ENCODE measurements around the gene RNF148. TPM values are rescaled to one million over a fixed set of nuclear protein-coding genes. Genes with fewer than 3 reads are reported as not detected.
"Not testable (repeated sequence)": the region's sequence is repeated elsewhere in the genome, so short reads cannot be mapped to it uniquely, and the experiment has no call there.

The RNF148 gene
- total RNA-seq, 1 donor = not detected

DNA sequence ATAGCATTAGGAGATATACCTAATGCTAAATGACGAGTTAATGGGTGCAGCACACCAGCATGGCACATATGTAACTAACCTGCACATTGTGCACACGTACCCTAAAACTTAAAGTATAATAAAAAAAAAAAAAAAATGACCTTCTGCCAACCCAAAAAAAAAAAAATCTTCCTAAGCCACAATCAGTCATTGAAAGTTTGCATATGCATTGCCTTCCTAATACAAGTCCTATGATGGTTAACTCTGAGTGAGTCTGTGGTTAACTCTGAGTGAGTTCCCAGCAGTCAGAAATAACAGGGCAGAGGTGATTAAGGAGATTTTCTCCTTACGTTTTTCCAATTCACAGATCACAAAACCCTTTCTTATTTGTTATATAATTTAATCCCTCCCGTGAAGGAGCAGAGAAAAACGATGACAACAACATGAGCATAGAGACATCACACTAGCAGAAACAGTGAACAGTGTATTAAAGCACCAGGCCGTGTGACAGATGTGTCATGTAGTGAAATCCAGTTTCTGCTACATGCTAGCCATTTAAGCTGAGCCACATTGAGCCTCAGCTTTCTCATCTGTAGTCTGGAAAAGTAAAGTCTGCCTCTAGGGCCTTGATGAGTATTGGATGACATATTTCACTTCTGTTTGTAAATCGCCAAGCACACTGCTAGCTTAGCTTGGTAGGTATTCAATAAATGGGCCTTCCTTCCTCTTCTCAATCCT, 7.4 kb upstream of the RNF148 start:
- Histone ChIP-seq H3K4me3 (ENCODE audit: low read length) (no peak overlapping the region), H3K9me3 (ENCODE audit: low read depth, low read length) (no peaks in the 10 kb centered on the region), H3K27me3 (ENCODE audit: insufficient read depth, low read length) (no peaks in the 10 kb centered on the region), H3K4me1 (ENCODE audit: insufficient read depth, low read length) (no peaks in the 10 kb centered on the region)

DNA sequence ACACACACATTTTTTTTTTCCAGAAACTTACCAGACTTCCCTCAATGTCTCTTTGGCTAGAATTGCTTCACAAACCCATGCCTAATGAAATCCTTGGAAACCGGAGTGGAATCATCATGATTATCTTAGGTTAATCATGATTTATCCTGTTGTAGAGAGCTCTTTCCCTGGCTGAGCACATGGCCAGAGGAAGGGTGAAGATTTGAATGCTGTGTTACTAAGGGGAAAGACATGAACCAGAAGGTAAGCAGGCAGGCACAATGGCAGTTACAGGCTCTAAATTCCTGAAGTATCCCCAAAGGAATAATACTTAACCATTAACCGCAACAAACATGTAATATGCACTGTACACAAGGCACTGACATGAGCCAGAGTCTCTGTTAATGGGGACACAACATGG, 4.1 kb upstream of the RNF148 start:
- no peaks in the 10 kb centered on the region for H3K9me3 ChIP-seq (ENCODE audit: low read depth, low read length)
- H3K4me1 ChIP-seq (ENCODE audit: insufficient read depth, low read length) = no peaks in the 10 kb centered on the region
- no peaks in the 10 kb centered on the region for H3K27me3 ChIP-seq (ENCODE audit: insufficient read depth, low read length)
- no peak overlapping the region for H3K4me3 ChIP-seq (ENCODE audit: low read length)

DNA sequence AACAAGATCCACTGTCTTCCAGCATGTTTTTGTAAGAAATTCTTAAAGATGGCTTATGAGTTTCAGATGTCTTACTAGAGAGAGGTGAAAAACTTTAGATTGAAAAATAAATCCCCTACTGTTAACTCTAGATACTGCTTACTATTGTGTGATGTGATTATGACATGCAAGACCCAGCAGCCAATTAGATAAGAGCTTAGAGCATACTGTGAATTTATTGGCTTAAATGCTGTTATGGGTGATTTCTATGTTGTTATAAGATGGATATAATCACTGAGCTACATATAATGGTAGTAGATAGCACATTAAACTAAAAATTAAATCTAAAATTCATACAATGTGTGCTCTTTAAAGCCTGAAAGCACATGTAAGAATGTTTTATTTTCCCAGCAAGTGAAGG, 3.7 kb downstream of the RNF148 start, which contains the start of gene RNF133:
Gene RNF133 (minus strand): TSS at position 101 of the 400 bp plus-strand sequence. CDS start 199 bp downstream, outside the sequence.
- Histone ChIP-seq H3K27me3 (ENCODE audit: insufficient read depth, low read length) (no peaks in the 10 kb centered on the region), H3K4me1 (ENCODE audit: insufficient read depth, low read length) (no peaks in the 10 kb centered on the region), H3K9me3 (ENCODE audit: low read depth, low read length) (no peaks in the 10 kb centered on the region), H3K4me3 (ENCODE audit: low read length) (no peak within 1 kb of the TSS)

DNA sequence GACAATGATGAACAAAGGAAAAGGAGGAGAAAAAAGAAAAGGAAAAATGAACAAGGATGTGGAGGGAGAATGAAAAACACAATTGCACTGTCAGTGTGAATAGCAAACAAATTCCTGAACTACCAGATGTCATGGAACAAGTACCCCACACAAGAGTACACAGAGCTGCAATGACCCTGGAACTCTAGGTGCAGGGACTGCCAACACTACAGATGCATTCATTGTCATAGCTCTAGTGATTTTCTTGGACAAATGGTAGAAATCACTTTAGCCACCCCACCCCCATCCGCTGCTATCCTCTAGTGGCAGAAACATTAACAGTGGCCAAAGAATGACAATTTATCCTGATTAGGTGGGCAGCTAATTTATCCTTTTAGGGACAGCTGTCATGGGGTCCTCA, 6.9 kb downstream of the RNF148 start:
- Histone ChIP-seq H3K4me3 (ENCODE audit: low read length) (no peak overlapping the region), H3K4me1 (ENCODE audit: insufficient read depth, low read length) (no peaks in the 10 kb centered on the region), H3K27me3 (ENCODE audit: insufficient read depth, low read length) (no peaks in the 10 kb centered on the region), H3K9me3 (ENCODE audit: low read depth, low read length) (no peaks in the 10 kb centered on the region)

DNA sequence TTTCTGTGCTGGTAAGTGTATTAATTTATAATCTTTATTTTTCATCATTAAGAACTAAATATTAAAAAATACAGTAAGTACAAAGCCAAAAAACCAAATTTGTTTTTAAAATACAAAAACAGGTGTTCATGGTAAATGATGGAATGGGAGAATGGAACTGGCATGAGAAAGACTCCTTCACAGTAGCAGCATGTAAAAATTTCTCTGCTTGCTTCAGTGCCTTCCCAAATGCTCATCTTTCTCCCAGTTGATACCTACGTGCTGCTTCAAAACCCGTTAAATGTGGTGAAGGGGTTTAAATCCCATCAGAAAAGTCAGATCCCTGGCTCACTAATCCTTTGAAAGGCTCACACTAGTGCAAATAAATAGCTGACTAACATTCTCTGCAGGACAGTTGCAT, 8.0 kb downstream of the RNF148 start:
- H3K9me3 ChIP-seq (ENCODE audit: low read depth, low read length) = no peaks in the 10 kb centered on the region

DNA sequence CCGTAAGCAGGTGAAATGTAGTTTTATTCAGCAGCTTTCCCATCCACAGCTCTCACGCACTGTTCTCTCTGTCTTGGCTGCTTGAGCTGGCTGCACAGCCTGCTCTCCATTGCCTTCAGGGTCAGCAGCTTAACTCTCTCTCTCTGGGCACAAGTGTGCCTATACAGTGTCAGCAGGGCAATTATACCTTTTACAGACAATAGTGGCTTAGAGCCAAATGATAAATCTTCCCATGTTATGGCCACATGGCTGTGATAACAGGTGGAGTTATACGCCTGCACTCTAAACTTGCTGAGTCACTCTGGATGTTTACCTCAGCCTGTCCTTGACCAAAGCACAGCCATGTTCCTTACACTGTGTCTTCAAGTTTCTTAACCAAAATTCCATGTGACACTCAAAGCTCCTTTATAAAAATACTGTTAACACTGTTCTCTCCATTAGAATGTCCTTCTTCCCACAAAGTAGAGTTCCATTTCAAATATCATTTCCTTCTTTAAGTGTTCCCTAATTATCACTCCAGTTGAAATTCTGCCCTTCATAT, 9.9 kb downstream of the RNF148 start:
- H3K4me3 ChIP-seq (ENCODE audit: low read length) = no peak overlapping the region
- H3K9me3 ChIP-seq (ENCODE audit: low read depth, low read length) = no peaks in the 10 kb centered on the region
- no peaks in the 10 kb centered on the region for H3K4me1 ChIP-seq (ENCODE audit: insufficient read depth, low read length)
- no peaks in the 10 kb centered on the region for H3K27me3 ChIP-seq (ENCODE audit: insufficient read depth, low read length)

More for the DNA sequence above, 8.0 kb downstream of the RNF148 start:
- Histone ChIP-seq H3K4me1 (ENCODE audit: insufficient read depth, low read length) (no peaks in the 10 kb centered on the region), H3K4me3 (ENCODE audit: low read length) (no peak overlapping the region), H3K27me3 (ENCODE audit: insufficient read depth, low read length) (no peaks in the 10 kb centered on the region)

DNA sequence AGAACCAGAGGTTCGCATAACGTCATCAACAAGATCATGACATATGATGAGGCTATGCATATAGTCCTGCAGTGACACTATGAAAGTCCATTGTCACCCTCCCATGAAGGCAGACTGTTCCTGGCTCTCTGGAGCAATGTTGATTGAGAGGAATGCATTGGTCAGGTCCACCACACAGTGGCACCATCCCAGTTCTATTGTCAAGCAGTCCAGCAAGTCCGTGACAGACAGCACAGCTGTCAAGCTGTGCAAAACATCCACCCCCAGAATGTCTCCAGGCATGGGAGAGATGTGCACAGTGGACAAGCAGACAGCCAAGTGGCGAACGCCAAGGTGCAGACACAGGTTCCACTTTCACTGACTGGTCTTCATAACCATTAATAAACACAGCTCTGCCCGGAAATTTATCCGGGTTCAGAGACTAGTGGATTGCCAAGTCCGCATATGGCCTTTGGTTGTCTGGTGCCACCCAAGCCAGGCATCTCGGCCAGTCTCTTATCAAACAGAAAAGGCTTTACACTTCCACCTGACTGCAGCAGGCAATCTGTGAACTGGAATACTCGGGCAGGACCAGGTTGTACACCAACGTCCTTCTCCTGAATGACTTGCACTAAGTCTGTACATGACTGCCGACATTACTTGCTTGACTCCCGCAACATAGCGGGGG, 11.0 kb downstream of the RNF148 start:
- Histone ChIP-seq H3K27me3 (ENCODE audit: insufficient read depth, low read length) (no peaks in the 10 kb centered on the region), H3K9me3 (ENCODE audit: low read depth, low read length) (no peaks in the 10 kb centered on the region), H3K4me3 (ENCODE audit: low read length) (no peak overlapping the region), H3K4me1 (ENCODE audit: insufficient read depth, low read length) (no peaks in the 10 kb centered on the region)

DNA sequence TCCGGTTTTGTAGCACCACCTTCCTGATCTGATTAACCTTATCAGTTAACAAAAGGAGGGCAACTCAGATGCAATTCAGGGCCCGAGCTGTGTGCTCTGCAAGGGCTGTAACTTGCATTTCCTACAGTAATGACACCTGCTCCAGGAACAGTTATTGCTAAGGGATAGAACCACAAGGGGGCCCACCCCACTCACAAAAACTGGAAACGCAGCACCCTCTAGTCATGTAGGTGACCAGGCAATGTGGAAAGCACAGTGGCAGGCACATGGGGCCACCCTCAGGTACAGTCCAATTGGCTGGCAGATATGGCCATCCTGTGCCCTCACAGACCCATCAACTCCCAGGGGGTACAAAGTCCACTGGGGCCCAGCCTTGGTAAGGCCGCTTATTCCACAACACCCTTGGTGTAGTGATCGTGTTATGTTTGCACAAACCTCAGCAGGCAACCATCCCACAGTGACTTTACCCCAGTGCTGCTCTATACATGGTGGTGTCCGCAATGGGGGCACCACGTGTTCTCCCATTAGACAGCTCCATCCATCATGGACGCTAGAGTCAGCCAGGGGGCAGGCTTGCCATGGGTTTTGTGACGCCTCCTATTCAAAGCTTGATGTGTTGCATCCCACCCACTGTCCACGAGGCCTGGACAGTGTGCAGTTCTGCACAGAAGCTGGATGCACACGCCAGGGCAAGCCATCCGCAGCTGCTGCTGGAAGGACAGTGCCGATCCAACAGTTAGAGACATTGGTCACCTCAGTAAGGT, 13.2 kb downstream of the RNF148 start:
- H3K27me3 ChIP-seq (ENCODE audit: insufficient read depth, low read length) = no peaks in the 10 kb centered on the region
- no peaks in the 10 kb centered on the region for H3K4me1 ChIP-seq (ENCODE audit: insufficient read depth, low read length)
- H3K9me3 ChIP-seq (ENCODE audit: low read depth, low read length) = no peaks in the 10 kb centered on the region
- H3K4me3 ChIP-seq (ENCODE audit: low read length) = no peak overlapping the region

DNA sequence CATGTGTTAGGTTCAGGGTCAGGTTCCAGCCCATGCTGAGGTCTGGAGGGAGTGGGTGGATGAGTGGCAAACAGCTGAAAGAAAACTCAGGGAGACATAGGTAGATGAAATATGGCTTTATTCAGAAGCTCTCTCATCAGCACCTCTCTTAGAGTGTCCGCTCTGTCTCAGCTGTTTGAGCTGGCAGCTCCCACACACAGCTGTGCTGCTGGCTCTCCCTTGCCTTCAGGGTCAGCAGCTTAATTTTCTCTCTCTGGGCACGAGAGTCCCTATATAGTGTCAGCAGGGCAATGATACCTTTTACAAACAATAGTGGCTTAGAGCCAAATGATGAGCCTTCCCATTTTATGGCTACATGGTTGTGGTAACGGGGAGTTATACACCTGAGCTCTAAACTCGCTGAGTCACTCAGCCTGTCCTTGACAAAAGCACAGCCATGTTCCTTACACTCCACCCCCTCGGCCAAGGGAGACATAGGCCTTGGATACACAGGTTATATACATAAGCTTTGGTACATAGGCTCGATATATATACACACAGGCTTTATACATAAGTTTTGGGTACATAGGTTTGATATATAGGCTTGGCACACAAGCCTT, 14.2 kb downstream of the RNF148 start:
- H3K4me1 ChIP-seq (ENCODE audit: insufficient read depth, low read length) = no peaks in the 10 kb centered on the region
- no peaks in the 10 kb centered on the region for H3K27me3 ChIP-seq (ENCODE audit: insufficient read depth, low read length)
- H3K4me3 ChIP-seq (ENCODE audit: low read length) = no peak overlapping the region
- H3K9me3 ChIP-seq (ENCODE audit: low read depth, low read length) = no peaks in the 10 kb centered on the region

DNA sequence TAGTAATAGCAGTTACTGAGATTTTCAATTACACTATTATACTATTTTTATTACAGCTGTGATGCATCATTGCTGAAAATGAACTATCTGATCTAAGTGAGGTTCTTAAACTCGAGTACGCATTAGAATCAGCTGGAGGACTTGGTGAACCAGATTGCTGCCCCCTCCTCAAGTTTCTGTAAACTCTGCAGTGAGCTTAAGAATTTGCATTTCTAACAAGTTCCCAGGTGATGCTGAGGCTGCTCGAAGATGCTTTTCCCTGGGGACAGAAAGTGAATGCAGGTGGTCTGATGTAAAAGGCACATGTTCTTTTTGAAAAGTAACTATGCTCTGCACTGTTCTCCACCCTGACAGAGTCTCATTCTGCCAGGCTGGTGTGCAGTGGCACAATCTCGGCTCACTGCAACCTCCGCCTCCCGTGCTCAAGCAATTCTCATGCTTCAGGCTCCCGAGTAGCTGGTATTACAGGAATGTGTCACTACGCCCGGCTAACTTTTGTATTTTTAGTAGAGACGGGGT, 16.3 kb downstream of the RNF148 start:
- H3K27me3 ChIP-seq (ENCODE audit: insufficient read depth, low read length) = no peaks in the 10 kb centered on the region
- no peaks in the 10 kb centered on the region for H3K4me1 ChIP-seq (ENCODE audit: insufficient read depth, low read length)
- no peaks in the 10 kb centered on the region for H3K9me3 ChIP-seq (ENCODE audit: low read depth, low read length)
- no peak overlapping the region for H3K4me3 ChIP-seq (ENCODE audit: low read length)

DNA sequence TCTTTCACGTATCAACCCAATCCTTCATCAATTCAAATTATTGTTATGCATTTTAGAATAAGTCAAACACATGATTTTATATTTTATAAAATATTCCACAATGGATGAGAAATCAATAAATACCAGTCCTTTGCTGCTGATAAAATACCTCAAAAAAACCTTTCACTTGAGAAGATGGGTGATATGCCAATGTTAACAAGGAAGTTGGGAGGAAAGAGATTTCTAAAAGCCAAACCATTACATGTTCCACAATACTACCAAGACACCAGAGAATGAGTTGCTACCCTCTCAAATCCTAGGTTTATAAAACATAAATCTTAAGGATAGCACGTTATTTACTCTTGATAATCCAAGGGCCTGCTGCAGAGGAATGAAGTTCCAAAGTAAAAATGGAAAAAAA, 18.2 kb downstream of the RNF148 start:
- no peaks in the 10 kb centered on the region for H3K4me1 ChIP-seq (ENCODE audit: insufficient read depth, low read length)
- no peak overlapping the region for H3K4me3 ChIP-seq (ENCODE audit: low read length)
- no peaks in the 10 kb centered on the region for H3K9me3 ChIP-seq (ENCODE audit: low read depth, low read length)
- no peaks in the 10 kb centered on the region for H3K27me3 ChIP-seq (ENCODE audit: insufficient read depth, low read length)

DNA sequence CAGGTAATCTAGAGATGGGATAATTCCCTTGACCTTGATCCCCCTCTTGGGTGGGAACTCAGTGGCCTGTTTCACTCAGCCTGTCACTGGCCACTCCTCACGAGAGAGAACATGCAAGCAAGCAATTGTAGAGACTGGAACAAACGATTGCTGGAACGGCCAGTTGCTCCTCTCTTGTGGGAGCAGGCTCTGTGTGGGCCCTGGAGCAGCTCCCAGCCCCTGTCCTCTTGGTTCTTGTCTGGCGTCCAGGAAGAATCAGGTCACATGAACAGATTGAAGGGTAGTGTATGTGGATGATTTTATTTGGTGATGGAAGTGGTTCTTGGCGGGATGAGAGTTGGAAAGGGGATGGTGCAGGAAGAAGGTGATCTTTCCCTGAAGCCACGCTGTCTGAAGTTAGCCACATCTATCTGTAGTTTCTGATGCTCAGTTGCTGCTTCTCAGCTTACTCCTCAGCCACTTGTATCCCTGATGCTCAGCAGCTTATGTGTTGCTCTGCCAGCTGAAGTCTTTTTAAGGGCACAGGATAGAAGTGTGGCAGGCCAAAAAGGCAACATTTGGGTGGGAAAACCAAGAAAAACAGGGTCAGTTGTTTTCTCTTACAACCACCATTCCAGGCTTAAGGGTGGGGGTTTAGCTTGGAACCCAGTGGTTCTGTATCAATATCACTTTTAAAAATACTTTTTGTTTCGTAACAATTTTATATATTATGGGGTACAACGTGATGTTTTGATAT, 19.7 kb downstream of the RNF148 start:
- no peaks in the 10 kb centered on the region for H3K9me3 ChIP-seq (ENCODE audit: low read depth, low read length)
- H3K27me3 ChIP-seq (ENCODE audit: insufficient read depth, low read length) = no peaks in the 10 kb centered on the region
- H3K4me1 ChIP-seq (ENCODE audit: insufficient read depth, low read length) = no peaks in the 10 kb centered on the region
- no peak overlapping the region for H3K4me3 ChIP-seq (ENCODE audit: low read length)

DNA sequence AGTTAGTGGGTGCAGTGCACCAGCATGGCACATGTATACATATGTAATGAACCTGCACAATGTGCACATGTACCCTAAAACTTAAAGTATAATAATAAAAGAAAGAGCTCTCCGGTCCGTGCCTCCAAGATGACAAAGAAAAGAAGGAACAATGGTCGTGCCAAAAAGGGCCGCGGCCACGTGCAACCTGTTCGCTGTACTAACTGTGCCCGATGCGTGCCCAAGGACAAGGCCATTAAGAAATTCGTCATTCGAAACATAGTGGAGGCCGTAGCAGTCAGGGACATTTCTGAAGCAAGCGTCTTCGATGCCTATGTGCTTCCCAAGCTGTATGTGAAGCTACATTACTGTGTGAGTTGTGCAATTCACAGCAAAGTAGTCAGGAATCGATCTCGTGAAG, 21.5 kb downstream of the RNF148 start:
- H3K4me3 ChIP-seq (ENCODE audit: low read length); H3K9me3 ChIP-seq (ENCODE audit: low read depth, low read length); H3K4me1 ChIP-seq (ENCODE audit: insufficient read depth, low read length); H3K27me3 ChIP-seq (ENCODE audit: insufficient read depth, low read length): not testable (repeated sequence)

DNA sequence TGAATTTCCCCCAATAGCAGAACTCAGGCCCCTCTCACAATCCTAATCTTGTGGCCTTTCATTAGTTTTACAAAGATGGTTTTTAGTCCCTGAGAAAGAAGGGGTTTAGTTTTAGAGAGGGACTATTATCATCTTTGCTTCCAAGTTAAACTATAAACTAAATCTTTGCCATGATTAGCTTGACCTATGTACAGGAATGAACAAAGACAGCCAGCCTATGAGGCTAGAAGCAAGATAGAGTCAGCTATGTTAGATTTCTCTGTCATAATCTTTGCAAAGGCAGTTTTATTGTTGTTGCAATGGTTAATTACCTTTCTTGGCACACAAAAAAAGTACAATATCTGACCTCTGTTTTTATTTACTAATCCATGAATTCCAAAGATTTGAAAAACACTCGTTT, 22.9 kb downstream of the RNF148 start:
- Histone ChIP-seq H3K4me1 (ENCODE audit: insufficient read depth, low read length) (no peaks in the 10 kb centered on the region), H3K27me3 (ENCODE audit: insufficient read depth, low read length) (no peaks in the 10 kb centered on the region), H3K9me3 (ENCODE audit: low read depth, low read length) (no peaks in the 10 kb centered on the region), H3K4me3 (ENCODE audit: low read length) (no peak overlapping the region)
